Subcutaneous adipose tissue (tissue), 4 donors: ENCODE measurements around the gene MTMR6. TPM values are rescaled to one million over a fixed set of nuclear protein-coding genes. Genes with fewer than 3 reads are reported as not detected.

Experiments
- CTCF ChIP-seq: fragments of 450-650 bp; IDR thresholded peaks from one replicate; pipeline ENCODE4 v1.5.1; 2016; ENCODE audit warnings: low read depth, mild to moderate bottlenecking, control low read depth, antibody characterized with exemption, moderate library complexity
- total RNA-seq, 4 donors: library from RNA; depleted of rRNA; stranded (reverse); fragments of >200 nt; gene quantifications; one replicate each; pipeline ENCODE4 v1.1.0, GENCODE V29; 2016

Gene MTMR6
- total RNA-seq, 4 donors from 2014 or later, result 13.9 to 29.6 (median 23.1) TPM

- no peak for TF ChIP-seq CTCF
These were observed 39.2 kb downstream of the MTMR6 start for GRCh38 chr13:25248071-25248470.

GRCh38 chr13:25247360-25247759 is 39.9 kb downstream of the MTMR6 start:
- TF ChIP-seq CTCF, result no peak

- no peak for TF ChIP-seq CTCF
These were observed 43.2 kb downstream of the MTMR6 start for GRCh38 chr13:25244123-25244522.

GRCh38 chr13:25242956-25243355 is 44.3 kb downstream of the MTMR6 start:
- no peak for TF ChIP-seq CTCF

GRCh38 chr13:25241007-25241406 is 46.3 kb downstream of the MTMR6 start:
- no peak for TF ChIP-seq CTCF

- no peak for TF ChIP-seq CTCF
These were observed 50.2 kb downstream of the MTMR6 start for GRCh38 chr13:25237083-25237482.

- TF ChIP-seq CTCF, result no peak
These were observed 53.4 kb downstream of the MTMR6 start for GRCh38 chr13:25233861-25234260.
